AG09319 (cell line): ENCODE results near the gene ADAMTSL1.

Source experiments
- DNase-seq: peaks from one replicate; pipeline ENCODE4 v3.0.0-alpha.2; 2010; ENCODE audit warnings: low read depth; ENCODE audit errors: extremely low read depth
- TF ChIP-seq, protein P1 (sequence below): IDR thresholded peaks from 2 replicates; pipeline ENCODE4 v1.5.1; 2011; ENCODE audit warnings: low read depth, mild to moderate bottlenecking, inconsistent platforms, low read length, moderate library complexity

Gene ADAMTSL1

DNA sequence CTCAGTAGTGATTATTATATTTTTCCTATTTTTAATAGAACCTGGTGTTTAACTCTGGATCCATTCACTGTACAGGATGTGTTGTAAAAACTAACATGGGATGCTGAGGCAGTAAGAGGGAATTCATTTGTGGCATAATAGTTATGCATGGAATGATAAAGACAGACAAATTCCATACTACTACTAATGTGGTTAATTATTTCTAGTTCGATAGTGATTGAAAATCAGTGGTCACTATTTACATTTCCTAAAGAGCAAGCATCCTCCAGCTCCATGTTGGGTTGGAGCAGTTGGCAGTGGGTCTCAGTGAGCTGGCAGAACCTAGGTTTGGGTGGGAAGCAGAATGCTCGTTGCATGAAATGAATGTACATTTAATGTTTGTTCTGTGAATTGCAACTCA, 436.5 kb downstream of the ADAMTSL1 start:
- DNase-seq: no peak
- TF ChIP-seq, protein P1, sequence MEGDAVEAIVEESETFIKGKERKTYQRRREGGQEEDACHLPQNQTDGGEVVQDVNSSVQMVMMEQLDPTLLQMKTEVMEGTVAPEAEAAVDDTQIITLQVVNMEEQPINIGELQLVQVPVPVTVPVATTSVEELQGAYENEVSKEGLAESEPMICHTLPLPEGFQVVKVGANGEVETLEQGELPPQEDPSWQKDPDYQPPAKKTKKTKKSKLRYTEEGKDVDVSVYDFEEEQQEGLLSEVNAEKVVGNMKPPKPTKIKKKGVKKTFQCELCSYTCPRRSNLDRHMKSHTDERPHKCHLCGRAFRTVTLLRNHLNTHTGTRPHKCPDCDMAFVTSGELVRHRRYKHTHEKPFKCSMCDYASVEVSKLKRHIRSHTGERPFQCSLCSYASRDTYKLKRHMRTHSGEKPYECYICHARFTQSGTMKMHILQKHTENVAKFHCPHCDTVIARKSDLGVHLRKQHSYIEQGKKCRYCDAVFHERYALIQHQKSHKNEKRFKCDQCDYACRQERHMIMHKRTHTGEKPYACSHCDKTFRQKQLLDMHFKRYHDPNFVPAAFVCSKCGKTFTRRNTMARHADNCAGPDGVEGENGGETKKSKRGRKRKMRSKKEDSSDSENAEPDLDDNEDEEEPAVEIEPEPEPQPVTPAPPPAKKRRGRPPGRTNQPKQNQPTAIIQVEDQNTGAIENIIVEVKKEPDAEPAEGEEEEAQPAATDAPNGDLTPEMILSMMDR: no peak

DNA sequence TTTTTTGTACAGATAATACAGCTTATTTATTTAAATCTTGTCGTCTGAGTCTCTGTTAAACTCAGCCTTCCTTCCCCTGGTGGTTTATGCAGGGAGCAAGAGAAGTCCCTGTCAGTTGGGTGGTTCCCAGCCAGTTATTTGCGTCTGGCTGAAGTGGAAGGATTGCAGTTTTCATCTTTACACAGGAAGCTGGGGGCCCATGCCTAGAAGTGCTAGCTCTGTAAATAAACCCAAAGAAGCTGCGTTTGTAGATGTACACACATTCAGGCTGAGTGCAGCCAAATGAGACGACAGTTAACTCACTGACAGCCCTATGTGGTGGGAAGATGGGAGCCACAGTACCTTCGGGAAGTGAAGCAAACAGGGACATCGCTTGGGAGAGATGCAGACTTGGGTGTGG, 437.0 kb downstream of the ADAMTSL1 start:
- no peak for DNase-seq
- TF ChIP-seq, protein P1: no peak

DNA sequence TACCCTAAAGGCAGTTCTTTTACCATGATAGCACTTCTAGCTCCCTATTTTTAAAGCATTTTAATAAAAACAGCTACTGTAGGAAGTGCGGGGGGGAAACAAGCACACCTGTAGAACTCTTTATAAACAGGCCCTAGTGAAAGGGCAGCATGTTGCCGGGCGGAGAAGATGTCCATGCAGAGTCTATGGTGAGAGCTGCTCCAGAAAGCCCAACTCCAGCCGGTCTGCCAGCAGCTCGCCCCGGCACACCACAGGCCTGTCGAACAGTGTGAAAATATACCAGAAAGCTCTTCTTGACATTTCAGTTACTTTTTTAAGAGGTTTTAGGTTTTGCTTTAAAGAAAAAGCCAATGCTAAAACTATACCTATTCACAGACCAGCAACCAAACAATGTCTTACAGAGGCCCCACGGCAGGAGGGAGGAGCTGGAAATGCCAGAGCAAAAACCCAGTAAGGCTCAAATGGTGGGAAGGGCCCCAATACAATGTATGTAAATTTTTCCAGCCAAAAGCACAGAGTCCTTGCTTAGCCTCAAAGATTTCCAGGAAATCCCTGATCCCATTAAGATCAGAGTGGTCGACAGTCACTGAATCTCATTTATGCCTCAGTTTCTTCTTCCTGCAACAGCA, 437.9 kb downstream of the ADAMTSL1 start:
- TF ChIP-seq, protein P1: no peak
- no peak for DNase-seq

DNA sequence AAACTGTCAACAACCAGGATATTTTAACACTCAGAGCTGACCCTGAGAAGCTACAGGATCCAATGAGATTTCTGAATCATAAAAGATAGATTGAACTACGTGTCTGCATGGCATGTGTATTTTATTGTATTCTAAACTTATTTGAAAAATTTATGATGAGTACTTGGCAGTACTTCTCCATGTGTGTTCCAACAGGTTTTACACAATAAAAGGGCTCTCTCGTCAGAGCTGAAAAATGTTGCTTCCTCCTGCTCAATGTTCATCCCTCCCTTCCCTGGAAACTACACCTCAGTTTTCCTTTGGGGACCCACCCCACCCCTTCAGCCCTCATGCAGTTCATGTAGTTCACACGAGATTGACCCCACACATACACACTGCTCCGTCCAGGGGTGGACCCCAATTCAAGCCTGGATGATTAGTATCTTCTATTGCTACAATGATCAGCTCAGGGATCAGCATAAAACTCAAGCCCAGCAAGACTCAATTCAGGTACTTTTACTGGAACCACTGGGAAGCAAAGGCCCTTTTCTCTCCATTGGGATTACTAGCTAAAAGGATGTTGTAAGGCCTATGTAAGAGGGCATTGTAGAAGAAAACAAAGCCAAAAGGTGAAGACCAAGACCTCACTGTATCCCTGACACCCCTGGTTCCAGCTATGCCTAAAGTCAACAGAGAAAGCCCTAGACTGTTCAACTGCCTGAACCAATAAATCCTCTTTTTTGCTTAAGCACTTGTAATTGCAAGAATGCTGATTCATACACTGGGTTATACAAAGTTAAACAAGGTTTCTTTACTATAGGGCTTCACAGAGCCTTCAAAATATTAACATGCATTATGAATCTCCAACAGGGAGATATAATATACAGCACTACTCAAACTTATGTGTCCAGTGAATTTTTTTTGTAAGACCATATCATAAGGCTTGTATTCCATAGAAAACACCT, 446.5 kb downstream of the ADAMTSL1 start:
- DNase-seq: no peak
- TF ChIP-seq, protein P1: no peak

DNA sequence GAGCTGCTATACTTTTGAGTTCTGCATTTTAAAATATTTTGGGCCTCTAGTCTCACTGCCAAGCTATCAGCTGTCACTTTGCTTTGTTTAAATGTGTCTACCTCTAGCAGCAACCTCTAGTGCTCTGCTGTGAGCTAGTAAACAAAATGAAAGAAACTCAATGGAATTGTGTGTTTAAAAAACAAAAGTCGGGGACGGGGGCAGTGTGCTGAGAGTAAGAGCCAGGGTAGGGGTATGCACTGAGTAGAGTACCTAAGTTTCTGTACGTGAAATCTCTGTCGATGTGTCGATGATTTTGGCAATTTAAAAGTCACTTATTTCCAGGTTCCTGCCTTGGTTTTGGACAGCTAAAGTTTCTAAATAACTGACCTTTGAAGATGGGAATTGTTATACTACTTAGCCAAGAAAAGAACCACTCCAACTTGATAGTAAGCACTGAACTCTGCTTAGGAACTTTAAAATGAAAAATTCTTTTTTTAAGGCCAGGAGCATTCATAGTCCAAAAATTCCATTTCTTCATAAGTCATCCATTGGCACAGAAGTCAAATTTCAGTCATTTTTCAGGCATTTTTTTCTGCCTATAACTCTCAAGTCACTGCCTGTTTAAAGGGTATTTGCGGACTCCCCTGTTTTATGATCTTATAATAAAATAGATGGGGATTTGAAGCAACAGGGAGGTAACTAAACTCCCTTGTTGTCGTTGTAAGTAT, 447.6 kb downstream of the ADAMTSL1 start:
- TF ChIP-seq, protein P1: no peak
- DNase-seq: no peak

DNA sequence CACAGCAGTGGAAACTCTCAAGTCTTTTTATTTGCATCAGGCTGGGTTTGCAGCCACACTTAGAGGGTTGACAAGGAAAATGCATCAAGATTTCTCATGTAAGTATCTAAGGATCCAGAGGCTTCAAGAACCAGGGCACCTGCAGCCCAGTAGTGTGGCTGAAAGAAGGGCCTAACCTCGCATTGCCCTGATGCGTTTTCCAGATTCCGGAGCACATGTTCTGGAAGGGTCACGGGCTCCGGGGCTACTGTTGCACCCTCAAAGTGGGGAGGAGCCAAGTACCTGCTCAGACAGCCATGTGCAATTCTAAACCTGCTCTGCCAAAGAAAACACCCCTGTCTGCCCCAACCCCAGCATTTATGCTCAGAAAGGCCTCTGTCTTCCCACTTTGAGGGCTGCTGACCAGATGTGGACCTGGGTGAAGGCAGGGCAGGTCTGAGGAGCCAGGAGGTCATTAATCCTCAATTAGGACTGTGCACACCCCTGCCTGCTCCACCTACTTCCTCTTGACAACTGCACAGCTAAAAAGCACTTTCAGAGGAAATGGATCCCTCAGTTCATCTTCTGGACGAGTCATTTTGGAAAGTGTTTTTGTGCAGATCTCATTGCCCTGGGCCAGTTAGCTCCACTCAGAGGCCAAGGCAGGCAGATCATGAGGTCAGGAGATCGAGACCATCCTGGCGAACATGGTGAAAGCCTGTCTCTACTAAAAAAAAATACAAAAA, 448.4 kb downstream of the ADAMTSL1 start:
- TF ChIP-seq, protein P1: no peak
- no peak for DNase-seq
